A172 (cell line): ENCODE results near the gene SLC35E4. TPM values are rescaled to one million over a fixed set of nuclear protein-coding genes. Genes with fewer than 3 reads are reported as not detected.
A peak's percentile ranks its signal among the peaks of the same experiment; 100 is the strongest.
"Not testable (repeated sequence)": the region's sequence is repeated elsewhere in the genome, so short reads cannot be mapped to it uniquely, and the experiment has no call there.

ENCODE experiments used
- DNase-seq: peaks from one replicate; pipeline ENCODE4 v3.0.0-alpha.2; 2015; ENCODE audit warnings: low spot score
- total RNA-seq: library from RNA; depleted of rRNA; stranded (reverse); fragments of >200 nt; shearing (Covaris generic); gene quantifications from 2 replicates; pipeline ENCODE4 v1.2.3, GENCODE V29; 2014

SLC35E4 gene
- total RNA-seq, 1 experiment from 2014 or later, result 8.1 TPM

DNA sequence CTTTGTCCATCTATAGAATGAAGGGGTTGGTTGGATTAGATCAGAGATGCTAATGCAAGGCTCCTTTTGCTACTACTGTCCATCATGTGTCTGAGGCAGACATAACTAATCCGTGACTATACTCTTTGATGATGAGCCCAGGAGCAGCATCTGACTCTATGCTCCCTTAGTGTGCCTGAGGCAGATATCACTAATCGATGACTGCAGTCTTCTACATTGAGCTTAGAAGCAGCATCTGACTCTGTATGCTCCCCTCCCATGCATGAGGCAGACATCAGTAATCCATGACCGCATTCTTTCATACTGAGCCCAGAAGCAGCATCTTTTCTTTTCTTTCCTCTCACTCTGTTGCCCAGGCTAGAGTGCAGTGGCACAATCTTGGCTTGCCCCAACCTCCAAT lies 24.4 kb upstream of the SLC35E4 start:
- DNase-seq, result no peak

DNA sequence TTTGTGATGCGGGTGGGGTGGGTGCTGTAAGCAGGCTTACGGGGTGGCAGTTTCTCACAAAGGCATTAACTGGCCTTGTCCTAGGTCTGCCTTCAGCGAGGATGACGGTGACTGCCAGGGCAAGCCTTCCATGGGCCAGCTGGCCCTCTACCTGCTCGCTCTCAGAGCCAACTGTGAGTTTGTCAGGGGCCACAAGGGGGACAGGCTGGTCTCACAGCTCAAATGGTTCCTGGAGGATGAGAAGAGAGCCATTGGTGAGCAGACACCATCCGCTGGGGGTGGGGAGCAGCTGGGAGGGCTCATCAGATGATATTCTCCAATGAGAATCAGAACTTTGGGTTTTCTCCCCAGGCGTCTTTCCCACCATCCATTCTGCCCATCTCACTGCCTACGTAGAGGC lies 22.8 kb upstream of the SLC35E4 start:
- DNase-seq, result no peak

DNA sequence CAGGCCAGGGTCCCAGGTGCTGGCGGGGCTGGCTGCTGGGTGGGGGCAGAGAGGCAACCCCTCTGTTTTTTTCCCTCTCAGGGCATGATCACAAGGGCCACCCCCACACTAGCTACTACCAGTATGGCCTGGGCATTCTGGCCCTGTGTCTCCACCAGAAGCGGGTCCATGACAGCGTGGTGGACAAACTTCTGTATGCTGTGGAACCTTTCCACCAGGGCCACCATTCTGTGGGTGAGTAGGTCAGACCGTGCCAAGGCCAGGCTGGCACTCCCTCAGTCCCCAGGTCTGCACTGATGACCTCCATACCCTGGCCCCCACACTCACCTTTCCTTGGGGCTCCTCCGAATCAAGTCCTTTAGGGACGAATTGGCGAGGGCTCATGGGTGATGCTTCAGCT lies 21.3 kb upstream of the SLC35E4 start:
- no peak for DNase-seq

DNA sequence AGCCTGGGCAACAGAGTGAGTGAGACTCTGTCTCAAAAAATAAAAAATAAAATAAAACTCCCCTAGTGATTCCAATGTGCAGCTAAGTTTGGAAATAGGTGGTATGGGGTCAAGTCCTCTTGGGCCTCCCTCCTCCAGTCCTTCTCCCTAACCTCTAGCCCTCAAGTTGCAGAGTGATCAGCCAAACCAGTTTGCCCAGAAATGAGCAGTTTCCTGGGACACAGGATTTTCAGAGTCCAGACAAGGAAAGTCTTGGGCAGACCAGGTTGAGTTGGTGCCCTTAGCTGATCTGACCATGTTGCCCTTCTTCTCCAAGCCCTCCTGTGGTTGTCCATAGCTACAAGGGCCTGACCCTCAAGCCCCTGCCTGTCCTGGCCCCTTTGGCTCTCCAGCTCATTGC lies 20.7 kb upstream of the SLC35E4 start:
- DNase-seq, result no peak

DNA sequence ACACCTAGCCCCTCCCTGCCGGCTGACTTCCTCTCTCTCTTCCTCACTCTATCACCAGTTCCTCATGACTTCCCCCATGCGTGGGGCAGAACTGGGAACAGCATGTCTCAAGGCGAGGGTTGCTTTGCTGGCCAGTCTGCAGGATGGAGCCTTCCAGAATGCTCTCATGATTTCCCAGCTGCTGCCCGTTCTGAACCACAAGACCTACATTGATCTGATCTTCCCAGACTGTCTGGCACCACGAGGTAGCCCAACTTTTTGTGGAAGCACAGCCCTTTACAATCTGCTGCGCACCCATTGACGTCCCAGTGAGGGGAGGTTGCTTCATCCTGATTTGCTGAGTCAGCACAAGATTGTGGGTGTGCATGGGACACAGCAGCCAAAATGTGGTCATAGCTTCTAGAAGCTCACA lies 20.0 kb upstream of the SLC35E4 start:
- no peak for DNase-seq

DNA sequence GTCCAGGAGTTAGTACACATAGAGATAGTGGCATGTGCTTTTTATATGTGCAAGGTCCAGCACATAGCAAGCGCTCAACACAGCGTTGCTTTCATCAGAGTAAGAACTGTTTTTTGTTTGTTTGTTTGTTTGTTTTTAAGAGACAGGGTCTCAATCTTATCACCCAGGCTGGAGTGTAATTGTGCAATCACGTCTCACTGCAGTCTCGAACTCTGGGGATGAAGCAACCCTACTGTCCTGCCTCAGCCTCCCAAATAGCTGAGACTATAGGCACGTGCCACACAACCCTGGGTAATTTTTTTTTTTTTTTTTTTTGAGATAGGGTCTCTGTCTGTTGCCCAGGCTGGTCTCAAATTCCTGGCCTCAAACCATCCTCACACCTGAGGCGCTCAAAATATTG lies 17.8 kb upstream of the SLC35E4 start:
- no peak for DNase-seq

DNA sequence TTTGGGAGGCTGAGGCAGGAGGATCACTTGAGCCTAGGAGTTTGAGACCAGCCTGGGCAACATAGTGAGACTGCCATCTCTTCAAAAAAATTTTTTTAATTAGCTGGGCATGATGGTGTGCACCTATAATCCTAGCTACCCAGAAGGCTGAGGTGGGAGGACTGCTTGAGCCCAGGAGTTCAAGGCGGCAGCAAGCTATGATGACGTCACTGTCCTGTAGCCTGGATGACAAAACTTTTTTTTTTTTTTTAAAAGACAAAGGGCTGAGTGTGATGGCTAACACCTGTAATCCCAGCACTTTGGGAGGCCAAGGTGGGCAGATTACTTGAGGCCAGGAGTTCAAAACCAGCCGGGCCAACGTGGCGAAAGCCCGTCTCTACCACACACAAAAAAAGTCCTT lies 15.7 kb upstream of the SLC35E4 start:
- not testable (repeated sequence) for DNase-seq

DNA sequence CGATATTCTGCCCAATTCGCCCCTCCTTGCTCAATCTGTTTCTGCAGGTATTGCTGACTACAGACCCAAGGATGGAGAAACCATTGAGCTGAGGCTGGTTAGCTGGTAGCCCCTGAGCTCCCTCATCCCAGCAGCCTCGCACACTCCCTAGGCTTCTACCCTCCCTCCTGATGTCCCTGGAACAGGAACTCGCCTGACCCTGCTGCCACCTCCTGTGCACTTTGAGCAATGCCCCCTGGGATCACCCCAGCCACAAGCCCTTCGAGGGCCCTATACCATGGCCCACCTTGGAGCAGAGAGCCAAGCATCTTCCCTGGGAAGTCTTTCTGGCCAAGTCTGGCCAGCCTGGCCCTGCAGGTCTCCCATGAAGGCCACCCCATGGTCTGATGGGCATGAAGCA lies 9.2 kb upstream of the SLC35E4 start:
- DNase-seq, result no peak

DNA sequence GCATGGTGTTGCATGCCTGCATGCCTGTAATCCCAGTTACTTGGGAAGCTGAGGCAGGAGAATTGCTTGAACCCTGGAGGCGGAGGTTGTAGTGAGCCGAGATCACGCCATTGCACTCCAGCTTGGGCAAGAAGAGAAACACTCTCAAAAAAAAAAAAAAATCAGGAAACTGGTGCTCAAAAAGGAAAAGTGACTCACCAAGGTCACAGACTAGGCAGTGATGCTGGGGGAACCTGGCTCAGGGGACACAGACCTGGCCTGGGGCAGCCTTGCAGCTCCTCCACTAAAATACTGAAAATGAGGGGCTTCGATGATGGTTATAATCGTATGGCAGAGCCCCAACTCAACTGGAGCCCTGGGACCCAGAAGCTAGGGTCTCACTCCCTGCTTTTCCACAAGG lies 8.1 kb upstream of the SLC35E4 start:
- DNase-seq, result no peak

DNA sequence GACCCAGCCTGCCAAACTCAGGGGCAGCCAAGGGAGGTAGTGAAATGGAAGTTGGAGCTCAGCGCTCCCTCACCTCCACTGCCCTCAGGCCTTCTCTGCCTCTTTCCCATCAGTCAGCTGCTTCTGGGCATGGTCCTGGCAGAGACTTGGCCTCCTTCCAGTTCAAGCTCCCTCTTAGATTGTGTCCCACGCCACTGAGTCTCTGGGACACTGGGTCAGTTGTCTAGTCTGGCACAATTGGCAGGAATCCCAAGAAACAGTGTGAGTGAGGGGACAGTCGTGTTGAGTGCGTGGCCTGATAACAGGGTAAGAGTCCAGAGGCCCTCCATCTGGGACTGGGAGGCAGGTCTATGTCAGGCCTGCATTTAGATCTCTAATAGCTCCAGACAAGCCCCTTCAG lies 7.1 kb upstream of the SLC35E4 start:
- no peak for DNase-seq

DNA sequence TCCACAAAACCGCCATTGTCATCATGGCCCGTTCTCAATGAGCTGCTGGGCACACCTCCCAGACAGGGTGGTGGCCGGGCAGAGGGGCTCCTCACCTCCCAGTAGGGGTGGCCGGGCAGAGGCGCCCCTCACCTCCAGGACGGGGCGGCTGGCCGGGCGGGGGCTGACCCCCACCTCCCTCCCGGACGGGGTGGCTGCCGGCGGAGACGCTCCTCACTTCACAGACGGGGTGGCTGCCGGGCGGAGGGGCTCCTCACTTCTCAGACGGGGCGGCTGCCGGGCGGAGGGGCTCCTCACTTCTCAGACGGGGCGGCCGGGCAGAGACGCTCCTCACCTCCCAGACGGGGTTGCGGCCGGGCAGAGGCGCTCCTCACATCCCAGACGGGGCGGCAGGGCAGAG lies 4.1 kb upstream of the SLC35E4 start:
- not testable (repeated sequence) for DNase-seq

DNA sequence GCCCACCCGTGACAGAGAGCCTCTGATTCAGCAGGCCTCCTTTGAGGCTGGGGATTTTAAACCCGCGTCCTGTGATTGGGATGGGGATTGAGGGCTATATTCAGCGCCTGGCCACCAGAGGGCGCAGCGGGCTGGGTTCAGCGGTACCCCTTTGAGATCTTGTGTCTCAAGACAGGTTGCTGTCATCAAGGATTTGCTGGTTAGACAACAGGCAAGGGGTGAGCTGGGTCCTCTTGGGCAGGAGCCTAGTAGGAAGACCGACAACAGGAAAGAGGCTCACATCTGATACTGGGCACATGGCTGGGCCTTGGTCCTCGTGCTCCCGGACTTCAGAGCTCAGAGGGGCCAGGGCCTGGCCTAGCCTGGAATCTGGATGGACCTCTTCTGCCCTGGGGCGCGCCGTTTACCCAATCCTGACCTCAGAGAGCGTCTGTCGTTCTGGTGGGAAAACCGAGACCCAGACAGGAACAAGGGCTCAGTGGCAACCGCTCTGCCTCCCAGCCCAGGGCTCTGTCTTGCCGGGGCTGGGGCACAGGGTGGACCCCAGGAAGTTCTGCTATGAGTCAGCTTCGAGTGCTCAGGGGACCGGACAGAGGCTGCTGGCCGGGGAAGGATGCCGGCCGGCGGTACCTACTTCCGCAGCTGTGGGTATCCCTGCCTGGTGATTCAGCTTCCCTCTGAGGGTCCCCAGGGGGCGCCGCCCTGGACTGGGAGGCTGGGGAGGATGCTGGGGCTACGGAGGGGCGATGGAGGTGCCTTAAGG lies 929 bp upstream of the SLC35E4 start:
- DNase-seq, result peak; percentile 79

DNA sequence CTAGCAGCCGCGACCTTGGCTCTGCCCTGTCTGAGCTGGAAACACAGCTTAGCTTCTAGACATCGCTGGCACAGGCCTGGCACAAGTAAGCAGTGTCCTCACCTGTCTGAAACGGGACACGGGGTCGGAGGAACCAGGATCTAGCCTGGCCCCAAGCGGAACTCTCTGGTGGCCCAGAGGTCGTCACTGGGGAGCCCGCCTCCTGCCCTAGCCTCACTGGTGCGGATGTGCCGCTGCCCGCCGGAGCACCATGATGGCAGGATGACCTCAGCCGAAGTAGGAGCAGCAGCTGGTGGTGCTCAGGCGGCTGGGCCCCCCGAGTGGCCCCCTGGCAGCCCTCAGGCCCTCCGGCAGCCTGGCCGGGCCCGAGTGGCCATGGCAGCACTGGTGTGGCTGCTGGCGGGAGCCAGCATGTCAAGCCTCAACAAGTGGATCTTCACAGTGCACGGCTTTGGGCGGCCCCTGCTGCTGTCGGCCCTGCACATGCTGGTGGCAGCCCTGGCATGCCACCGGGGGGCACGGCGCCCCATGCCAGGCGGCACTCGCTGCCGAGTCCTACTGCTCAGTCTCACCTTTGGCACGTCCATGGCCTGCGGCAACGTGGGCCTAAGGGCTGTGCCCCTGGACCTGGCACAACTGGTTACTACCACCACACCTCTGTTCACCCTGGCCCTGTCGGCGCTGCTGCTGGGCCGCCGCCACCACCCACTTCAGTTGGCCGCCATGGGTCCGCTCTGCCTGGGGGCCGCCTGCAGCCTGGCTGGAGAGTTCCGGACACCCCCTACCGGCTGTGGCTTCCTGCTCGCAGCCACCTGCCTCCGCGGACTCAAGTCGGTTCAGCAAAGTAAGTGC lies 871 bp downstream of the SLC35E4 start:
- no peak for DNase-seq

DNA sequence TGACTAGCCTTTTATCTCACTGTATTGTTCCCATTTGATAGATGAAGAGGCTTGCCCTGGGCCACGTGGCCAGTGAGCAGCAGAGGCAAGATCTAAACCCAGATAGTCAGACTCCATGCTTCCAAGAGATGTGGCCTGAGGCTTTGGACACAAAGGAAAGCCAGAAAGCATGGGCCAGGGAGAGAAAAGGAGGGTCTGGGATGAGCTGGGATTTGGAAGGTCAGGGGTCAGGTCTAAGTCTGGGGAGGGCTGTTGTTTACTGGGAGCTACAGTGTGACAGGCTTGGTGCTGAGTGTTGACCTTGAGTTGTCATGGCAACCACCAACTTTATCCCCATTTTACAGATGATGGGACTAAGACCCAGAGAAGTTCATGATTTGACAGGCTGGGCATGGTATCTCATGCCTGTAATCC lies 2.1 kb downstream of the SLC35E4 start:
- no peak for DNase-seq

DNA sequence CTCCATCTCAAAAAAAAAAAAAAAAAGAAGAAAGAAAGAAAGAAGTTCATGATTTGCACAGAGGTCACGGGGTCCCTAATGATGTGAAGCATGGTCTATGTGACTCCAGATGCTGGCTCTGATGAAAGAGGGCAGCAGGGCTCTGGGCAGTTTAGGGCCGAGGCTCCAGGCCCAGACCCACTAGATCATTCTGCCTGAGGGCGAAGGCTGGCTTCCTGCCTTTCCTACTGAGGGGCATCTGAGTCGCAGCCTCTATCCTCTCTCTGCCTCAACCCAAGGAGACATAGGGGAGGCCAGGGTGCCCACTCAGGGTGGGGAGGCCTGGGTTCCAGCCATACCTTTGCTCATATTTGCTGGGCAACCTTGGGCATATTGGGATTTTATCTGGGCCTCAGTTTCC lies 4.8 kb downstream of the SLC35E4 start:
- DNase-seq, result no peak

DNA sequence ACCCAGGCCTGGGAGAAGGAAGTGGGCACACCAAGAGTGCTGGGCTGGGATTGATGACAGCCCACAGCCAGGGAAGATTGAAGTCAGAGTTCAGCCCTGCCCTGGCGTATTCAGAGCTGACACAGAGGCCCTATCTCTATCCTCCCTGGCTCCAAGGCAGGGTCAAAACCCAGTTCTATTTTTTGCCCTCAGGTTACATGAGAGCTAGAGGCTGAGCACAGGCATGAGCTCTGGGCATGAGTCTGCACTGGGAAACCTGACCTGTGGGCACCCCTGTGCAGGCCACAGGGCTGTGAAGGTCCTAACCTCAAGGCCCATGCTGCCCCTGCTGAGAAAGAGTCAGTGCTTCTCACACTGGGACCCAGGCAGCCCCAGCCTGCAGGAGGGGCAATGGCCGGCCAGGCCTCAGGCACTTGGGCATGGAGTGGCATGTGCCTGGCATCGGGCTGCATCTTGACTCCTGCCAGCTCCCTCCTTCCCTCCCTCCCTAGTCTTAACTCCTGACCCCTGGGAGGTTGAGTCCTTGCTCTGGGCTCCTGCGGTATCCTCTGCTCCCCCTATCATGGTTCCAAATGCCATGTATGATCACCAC lies 5.4 kb downstream of the SLC35E4 start:
- no peak for DNase-seq

DNA sequence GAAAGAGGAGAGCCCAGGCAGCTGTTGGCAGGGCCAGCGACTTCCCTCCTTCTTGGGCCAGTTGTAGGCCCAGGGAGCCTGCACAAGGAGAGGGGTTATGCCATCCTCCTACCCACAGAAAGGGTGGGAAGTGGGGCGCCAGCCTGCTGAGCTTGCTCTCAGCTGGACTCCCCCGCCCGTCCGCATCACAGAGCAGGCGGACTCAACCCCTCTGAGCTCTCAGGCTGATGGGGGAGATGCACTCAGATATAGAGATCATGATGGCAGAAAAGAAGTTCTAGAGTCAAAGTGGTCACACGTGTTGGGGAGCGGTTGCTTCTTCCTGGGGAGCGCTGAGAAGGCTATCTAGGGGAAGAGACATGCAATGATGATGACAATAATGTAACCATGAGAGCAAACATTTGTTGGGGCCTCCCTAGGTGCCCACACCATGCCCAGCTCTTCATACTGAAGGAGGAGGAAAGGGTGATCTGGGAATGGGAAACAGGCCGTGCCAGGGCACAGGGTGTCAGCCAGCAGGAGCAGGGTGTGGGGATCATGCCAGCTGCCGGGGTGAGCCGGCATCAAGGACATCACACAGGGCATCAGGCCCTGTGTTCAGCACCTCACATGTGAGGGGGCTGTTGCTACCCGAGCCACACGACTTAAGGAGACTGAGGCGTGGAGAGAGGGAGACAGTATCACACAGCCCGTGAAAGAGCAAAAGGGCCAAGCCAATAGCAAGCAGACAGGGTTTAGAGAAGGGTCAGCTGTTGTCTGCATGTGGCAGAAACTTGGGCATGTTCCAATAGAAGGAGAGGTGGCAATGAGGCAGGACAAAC lies 7.7 kb downstream of the SLC35E4 start:
- DNase-seq, result no peak

DNA sequence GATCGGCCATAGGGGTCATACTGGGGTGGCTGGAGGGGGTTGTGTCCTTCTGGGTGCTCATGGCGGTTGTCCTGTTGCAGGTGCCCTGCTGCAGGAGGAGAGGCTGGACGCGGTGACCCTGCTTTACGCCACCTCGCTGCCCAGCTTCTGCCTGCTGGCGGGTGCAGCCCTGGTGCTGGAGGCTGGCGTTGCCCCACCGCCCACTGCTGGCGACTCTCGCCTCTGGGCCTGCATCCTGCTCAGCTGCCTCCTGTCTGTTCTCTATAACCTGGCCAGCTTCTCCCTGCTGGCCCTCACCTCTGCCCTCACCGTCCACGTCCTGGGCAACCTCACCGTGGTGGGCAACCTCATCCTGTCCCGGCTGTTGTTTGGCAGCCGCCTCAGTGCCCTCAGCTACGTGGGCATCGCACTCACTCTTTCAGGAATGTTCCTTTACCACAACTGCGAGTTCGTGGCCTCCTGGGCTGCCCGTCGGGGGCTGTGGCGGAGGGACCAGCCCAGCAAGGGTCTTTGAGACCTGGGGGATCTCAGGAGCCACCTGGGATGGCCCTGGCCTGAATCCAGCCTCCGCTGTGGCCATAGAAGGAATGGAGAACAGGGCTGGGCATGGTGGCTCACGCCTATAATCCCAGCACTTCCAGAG lies 11.1 kb downstream of the SLC35E4 start:
- no peak for DNase-seq

DNA sequence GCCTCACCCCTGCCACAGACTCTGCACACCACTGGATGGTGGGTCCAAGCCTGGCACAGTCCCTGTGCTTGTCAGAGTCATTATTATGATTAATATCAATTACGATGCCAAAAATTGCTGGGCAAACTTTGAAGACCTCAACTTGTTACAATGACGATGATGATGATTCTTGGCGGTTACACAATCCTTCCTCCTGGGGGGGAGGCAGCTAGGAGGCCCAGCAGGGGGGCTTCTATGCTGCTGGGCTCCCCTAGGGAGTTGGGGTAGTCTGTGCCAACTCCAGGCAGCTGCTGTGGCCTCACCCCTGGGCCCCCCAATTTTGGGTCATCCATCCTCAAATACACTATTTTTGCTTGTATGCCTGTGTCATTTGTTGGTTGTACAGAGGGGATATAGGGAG lies 12.0 kb downstream of the SLC35E4 start:
- DNase-seq, result no peak

DNA sequence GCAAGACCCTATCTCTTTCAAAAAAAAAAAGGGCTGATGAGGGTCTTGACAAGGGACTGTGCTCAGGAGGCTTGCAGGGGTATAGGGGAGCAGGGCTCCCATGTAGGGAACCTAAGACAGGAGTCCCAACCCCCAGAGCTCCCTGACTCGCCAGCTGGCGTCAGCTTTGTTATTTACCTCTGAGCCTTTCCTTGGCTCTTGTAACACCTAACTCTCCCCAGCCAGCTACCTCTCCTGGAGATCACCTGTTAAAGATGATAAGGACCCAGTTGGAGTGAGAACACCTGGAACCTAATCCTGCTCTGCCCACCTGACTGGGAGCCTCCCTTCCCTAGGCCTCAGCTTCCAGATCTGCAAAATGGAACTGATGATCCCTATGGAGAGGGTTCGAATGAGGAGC lies 13.2 kb downstream of the SLC35E4 start:
- no peak for DNase-seq

DNA sequence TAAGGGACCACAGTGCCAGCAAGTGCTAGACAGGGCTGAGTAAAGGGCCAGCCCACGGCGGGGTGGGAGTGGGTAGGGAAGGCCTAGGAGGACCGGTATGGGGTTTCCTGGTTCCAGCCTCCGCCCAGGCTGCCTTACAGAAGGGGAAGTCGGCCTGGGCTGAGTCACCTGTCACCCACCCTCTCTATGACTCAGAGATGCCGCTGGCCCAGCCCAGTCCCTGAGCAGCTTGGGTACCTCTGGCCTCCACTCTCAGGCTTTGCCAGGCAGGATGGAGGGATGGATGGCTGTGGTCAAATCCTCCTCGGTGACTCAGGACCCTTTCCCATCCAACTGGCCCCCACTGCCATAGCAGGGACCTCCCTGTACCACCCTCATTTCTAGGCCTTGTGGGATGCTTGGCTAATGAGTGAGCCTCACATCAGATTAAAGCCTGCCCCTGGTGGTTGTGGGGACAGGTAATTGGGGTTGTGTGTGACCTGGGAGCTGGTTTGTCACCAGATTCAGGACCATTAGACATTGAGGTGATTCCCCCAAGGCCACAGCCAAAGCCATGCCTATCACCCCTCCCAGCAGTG lies 13.9 kb downstream of the SLC35E4 start:
- peak; percentile 92 for DNase-seq
